GM19193 (cell line): ENCODE results near the gene PKD1.
A peak's percentile ranks its signal among the peaks of the same experiment; 100 is the strongest.

Experiments
- POLR2A ChIP-seq: IDR thresholded peaks from 4 replicates; pipeline ENCODE4 v1.6.1; 2011; ENCODE audit not compliant: insufficient read depth, insufficient read length; ENCODE audit errors: extremely low read depth

PKD1 gene

DNA sequence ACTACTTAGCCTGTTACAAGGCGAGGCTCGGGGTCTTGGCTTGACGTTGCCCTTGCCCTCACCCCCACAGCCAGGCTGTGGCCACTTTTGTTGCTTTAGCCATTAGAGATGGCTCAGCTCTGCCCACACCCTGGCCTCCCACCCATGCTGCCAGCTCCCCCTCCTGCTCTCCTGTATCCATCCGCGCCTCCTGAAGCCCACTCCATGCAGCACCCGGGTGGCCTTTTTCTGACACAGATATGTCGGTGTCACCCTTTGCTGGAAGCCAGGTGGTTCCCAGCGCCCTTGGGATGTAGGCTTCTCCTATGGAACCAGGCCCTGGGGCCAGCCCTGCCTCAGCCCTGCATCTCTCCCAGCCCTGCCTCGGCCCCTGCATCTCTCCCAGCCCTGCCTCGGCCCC lies 78.3 kb downstream of the PKD1 start:
- no peak for TF ChIP-seq POLR2A

DNA sequence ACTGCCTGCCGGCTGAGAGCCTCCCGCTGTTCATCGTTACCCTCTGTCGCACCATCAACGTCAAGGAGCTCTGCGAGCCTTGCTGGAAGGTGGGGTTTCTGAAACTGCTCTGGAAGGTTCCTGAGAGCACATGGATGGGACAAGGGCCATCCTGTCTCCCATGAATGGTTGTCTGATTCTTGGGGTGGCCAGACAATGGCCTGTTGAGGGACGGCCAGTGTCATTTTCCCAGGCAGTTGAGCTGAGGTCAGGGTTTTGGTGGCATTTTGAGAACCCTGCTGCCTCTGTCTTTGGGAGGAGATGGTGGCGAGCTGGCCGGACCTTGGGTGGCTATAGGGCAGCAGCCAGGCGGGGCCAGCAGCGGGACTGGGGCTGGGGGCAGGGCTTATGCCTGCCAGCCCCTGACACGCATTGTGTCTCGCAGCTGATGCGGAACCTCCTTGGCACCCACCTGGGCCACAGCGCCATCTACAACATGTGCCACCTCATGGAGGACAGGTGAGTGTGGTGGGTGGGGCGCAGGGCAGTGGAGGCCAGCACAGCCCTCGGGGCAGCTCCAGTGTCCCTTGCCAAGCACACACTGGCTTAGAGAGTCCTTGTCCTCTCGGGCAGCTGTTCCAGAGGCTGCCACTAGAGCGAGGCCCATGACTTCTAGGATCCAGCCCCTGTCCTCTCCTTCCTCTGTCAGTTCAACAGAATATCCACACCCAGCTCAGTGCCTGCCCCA lies 78.9 kb downstream of the PKD1 start:
- no peak for TF ChIP-seq POLR2A

DNA sequence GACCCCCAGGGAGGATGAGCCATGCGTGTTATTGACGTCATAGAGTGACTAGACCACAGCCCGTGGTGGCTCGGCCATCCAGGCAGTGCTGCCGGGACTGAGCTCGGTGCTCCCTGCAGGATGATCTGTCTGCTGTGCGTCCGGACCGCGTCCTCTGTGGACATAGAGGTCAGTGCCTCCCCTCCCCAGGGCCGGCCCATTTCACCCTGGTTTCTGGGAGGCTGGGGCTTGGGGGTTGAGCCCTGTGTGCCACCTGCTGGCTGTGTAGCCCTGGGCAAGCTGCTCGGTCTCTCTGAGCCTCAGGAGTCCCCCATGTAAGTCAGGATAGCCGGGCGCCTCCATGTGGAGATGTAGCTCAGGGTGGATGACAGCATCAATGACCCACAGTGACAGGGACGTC lies 79.6 kb downstream of the PKD1 start:
- TF ChIP-seq POLR2A: no peak

DNA sequence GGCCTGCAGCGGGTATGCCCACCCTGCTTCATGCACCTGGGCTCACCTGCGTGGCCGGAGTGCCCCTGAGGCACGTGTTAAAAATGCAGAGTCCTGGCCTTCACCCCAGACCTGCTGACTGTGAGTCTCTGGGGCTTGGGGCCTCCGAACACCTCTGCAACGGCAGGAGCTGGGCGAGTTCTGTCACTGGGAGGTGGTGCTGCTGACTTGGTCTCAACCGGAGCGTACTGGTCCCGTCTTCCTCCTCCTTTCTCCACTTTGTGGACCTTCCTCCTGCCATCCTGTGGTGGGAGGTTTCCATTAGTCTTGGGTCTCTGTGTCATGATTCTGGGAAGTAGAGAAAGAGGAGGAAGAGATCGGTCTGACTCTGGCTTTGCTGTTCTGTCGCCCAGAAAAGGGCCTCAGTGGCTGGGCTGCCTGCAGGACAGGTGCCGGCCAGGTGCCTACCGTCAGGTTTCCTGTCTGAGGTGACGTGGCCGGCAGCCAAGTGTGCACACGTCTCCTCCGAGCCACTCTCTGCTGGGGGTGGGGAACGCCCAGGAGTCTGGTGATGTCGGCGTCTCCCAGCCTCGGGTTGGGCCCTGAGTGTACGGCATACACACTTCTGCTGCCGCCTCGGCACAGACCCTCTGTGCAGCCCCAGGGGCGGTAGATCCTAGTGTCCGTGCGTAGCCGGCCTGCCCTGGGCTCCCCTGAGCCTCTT lies 81.0 kb downstream of the PKD1 start:
- TF ChIP-seq POLR2A: no peak

DNA sequence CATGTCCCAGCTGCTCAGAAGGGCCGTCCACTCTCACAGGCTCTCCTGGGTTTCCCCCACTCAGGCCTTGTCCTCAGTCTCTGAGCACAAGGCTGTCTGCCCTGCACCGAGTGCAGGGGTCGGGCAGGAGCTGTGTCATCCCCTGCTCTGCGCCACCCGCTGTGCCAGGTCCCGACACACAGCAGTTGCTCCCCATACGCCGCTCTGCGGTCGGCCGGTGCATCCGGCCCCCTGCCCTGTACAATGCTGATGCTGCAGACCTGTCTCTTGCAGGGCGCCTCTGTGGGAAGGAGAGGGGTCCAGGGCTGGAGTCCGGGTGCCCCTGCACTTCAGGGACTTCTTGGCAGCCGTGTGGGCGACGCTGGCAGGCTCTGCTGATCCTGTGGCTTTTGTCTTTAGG lies 81.8 kb downstream of the PKD1 start:
- TF ChIP-seq POLR2A: no peak

DNA sequence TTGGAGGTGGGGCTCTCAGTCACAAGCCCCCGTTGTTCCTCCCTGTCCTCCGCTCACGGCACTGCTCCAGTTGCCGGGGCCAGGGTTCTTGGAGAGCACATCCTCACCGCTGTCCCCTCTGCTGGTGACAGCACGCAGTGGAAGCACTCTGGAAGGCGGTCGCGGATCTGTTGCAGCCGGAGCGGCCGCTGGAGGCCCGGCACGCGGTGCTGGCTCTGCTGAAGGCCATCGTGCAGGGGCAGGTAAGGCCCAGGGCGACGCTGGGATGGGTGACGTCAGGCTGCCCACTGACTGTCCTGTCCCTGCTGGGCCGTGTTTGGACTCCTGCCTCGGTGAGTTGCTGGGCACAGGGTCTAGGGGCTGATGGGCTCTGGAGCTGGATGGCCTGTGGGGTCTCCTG lies 82.5 kb downstream of the PKD1 start:
- no peak for TF ChIP-seq POLR2A

DNA sequence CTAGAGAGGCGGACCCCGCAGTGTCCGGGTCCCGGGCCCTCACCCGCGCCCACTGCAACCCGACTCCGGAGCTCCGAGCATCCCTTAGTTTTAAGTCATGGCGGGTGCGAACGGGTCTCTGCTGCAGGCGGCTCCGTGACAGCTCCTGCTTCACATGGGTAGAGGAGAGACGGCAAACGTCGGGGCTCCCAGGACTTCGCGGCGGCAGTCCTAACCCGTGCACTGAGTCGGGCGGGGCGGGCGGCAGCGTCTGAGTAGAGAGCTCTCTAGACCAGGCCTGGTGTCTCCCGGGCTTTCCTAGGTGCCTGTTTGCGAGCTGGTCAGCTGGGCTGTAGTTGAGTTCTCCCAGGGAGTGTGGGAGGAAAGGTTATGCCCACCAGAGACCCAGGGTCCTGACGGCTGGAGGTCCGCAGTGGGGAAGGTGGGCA lies 87.6 kb downstream of the PKD1 start:
- TF ChIP-seq POLR2A: no peak

DNA sequence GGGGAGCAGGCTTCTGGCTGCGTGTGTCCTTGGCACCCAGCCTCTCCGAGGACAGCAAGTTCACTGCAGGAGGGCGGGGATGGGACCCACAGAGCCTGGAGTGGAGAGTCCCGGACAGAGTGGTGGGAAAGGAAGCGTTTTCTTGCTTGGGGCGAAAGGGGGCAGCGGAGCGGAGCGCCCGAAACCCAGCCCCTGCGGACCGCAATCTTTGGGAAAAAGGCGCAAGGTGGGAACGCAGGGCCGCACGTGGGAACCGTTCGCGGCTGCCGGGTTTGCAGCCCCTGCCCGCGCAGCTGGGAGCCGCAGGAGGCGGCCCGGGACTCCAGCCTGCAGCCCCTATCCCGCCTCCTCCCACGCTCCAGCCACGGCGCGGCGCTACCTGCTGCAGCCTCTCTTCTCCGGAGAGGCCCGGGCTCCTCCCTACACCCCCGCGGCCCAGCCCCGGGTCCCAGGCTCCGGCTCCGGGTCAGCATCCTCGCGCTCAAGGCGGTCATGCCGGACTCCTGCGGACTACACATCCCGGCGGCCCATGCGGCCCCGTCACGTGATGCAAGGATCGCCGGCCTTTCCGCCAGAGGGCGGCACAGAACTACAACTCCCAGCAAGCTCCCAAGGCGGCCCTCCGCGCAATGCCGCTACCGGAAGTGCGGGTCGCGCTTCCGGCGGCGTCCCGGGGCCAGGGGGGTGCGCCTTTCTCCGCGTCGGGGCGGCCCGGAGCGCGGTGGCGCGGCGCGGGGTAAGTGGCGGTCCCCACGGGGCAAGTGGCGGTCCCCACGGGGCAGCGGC lies 88.2 kb downstream of the PKD1 start, which contains the start of the genes NTHL1 and TSC2:
Gene NTHL1 (minus strand): TSS at position 505 of the 786 bp plus-strand sequence. CDS start 11 bp downstream, at position 494.
Gene TSC2 (plus strand): TSS at position 656 of the 786 bp plus-strand sequence. CDS start 631 bp downstream, outside the sequence.
- peak; percentile 81 for TF ChIP-seq POLR2A

DNA sequence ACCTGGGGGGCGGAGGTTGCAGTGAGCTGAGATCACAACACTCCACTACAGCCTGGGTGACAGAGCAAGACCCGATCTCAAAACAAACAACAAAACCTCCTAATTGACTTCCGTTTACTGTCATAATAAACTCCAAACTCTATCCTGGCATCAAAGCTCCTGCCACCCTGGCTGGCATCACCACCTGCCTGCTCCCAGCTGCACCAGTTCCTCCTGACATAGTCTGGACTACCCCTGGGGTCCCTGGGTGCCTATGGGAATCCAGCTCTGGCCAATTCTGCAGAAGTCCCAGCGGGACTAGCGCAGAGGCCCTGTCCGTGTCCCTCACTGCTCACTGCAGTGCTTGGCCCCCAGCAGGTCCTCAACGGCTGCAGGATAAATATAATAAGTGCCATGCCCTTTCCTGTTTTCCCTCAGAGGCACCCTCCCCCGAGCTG lies 88.8 kb downstream of the PKD1 start:
- TF ChIP-seq POLR2A: no peak

DNA sequence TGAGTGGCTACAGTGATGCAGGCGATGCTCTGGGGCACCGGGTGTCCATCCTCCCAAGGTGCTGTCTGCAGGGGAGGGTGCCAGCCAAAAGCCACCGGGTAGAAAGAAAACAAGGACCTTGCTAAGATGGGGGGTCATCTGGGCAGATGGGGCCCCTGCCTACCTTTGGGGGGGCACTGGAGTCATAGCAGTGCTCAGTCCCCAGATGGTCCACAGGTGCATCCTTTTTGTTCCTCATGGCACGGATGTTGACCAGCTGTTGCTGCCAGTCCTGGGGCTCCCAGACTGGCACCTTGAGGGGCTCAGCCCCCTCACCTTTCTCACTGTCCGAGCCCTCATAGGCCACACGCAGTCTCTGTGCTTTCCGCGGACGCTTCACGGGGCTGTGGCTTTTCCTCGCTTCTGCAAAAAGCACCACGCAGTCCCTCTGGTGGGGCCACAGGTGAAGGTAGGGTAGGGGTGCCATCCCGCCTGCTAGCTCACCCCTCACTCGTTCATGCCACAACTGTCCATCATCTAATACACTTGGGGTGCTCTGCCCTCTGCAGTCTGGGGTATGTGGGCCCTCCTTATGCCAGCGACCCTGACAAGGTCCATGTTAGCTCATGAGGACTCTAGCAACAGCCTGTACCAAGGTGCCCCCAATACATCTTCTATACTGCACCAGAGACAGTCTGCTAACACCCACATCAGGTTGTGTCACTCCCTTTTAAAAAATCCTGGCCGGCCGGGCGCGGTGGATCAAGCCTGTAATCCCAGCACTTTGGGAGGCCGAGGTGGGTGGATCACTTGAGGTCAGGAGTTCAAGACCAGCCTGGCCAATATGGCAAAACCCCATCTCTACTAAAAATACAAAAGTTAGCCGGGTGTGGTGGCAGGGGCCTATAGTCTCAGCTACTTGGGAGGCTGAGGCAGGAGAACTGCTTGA lies 89.5 kb downstream of the PKD1 start:
- TF ChIP-seq POLR2A: no peak

DNA sequence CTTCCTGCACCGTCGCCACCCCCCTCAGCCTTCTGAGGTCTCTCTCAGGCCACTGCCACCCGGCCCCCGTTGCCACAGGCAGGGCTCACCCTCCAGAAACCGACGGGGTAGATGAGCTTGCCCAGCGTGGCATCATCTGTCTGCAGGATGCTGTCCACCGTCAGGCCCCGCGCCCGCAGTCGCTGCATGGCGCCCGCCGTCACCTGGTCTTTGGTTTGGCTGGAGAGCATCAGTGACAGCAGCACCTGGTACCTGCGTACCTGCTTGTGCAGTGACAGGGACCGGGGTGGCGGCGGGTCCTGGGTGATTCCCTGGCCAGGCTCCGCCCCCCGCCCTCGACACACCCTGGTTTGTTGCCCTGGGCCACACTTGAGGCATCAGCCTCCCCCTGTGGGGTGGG lies 91.2 kb downstream of the PKD1 start:
- TF ChIP-seq POLR2A: no peak

DNA sequence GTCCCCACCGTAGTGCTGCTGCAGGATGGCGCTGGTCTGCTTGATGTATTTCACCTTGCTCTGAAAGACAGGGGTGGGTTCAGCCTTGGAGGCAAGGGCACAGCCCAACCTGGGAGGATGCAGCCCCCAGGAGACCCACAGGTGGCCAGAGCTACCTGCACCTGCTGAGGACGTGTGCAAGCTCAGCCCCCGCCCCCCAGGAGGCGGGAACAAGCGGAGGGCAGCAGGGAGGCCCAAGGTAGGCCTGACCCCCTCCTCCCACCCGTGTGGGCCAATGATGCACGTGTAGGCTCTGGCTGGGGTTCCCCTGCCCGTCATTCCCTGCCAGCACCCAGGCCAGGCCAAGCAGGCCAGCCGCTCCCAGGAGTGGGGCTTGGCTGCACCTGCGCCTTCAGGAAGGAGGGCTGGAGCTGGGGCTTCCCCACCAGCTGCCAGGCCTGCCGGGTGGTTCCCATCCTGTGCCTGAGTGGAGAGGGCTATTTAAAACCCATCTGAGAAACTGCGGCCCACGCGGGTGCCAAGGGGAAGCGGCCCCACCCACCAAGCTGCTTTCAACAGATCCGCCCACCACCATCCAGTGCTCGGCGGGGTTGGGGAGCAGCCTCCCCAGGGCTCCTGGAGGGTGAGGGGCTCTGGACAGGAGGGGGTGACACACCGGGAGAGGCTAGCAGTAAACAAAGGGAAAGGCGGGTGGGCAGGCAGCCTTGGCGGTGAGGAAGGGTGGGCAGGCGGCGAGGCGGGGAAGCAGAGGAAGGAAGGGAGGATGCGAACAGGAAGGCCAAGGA lies 91.8 kb downstream of the PKD1 start:
- TF ChIP-seq POLR2A: no peak

DNA sequence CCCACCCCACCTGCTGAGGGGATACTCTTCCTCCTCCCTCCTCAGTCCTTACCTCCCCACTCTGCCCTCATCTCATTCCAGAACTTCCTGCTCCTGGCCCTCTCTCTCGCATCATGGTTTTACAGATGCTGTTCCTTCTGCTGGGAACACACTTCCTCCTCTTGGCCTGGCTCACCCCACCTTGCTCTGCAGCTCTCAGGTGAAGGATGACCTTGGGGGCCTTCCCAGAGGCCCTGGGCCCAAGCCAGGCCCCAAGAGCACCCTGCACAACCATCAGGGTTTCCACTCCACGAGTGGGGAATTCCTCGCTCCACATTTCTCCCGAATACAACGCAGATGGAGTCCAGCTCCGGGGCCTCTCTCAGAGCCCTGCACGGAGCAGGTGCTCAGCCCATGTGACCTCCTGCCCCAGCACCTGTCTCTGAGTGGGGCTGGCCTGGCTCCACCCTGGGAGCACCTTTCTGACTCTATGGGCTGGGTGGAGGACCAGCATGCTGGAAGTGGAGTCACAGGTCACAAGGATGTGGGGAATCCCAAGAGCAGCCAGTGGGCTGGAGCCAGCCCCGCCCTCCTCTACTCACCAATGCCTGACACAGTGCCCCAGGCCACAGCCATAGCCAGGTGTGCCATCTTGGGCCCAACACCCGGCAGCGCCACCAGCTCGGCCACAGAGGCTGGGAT lies 92.6 kb downstream of the PKD1 start:
- no peak for TF ChIP-seq POLR2A
